B cell (primary cell): ENCODE data around the gene FIG4. TPM values are rescaled to one million over a fixed set of nuclear protein-coding genes. Genes with fewer than 3 reads are reported as not detected.

Experiments used
- ATAC-seq: fragments of 200-7000 bp; cut with Tn5 transposase; one replicate; pipeline ENCODE4 v1.10.0; 2021; ENCODE audit warnings: low read depth, mild to moderate bottlenecking, moderate number of reproducible peaks, moderate library complexity
- CTCF ChIA-PET: fragments of 350-600 bp; sonication (Branson Sonifier 250); formaldehyde crosslinking; loops from one replicate; lab custom pipeline; 2021; ENCODE audit warnings: antibody characterized with exemption, inconsistent platforms; lab: Charles Lee
- POLR2A ChIA-PET: fragments of 350-600 bp; sonication (Branson Sonifier 250); formaldehyde crosslinking; loops from one replicate; lab custom pipeline; 2021; ENCODE audit warnings: antibody characterized with exemption; lab: Charles Lee
- DNase-seq: peaks from one replicate; pipeline ENCODE4 v3.0.0; 2013
- H2AFZ ChIP-seq: 2 replicates; pipeline ENCODE4 v1.6.1; 2012; ENCODE audit warnings: mild to moderate bottlenecking, low read depth, low read length; ENCODE audit not compliant: insufficient read depth, poor library complexity, severe bottlenecking
- H3K27ac ChIP-seq, 2 donors: 1 replicate in 1 of 2; 2 replicates in 1 of 2; pipeline ENCODE4 v1.5.1; 2012 to 2013; ENCODE audit warnings: low read length in 2 of 2, mild to moderate bottlenecking in 2 of 2, moderate library complexity in 1 of 2
- H3K27me3 ChIP-seq, 4 experiments: fragments of 200-600 bp in 1 of 4; sonication (generic) in 1 of 4; replicated peaks in 1 of 4; 1 replicate in 2 of 4; 2 replicates in 2 of 4; pipeline versions ENCODE4 v1.6.1 to v1.7.0; 2013 to 2016; ENCODE audit warnings: low read length in 3 of 4, mild to moderate bottlenecking in 2 of 4, mixed read lengths in 1 of 4, moderate library complexity in 1 of 4; ENCODE audit not compliant: insufficient read depth in 4 of 4, control insufficient read depth in 3 of 4; ENCODE audit errors: control extremely low read depth in 1 of 4
- H3K36me3 ChIP-seq, 2 experiments: replicated peaks in 1 of 2; 1 replicate in 1 of 2; 2 replicates in 1 of 2; pipeline versions ENCODE4 v1.6.1 to v1.7.1; 2013; ENCODE audit warnings: low read length in 1 of 2; ENCODE audit not compliant: insufficient read depth in 2 of 2, control insufficient read depth in 1 of 2; ENCODE audit errors: control extremely low read depth in 1 of 2, extremely low read depth in 1 of 2
- H3K4me1 ChIP-seq, 2 donors: fragments of 200-600 bp in 1 of 2; sonication (generic) in 1 of 2; 1 replicate in 1 of 2; 2 replicates in 1 of 2; pipeline versions ENCODE4 v1.5.1 to v1.6.1; 2013 to 2017; ENCODE audit warnings: low read length in 2 of 2; ENCODE audit not compliant: control insufficient read depth in 2 of 2, insufficient read depth in 2 of 2
- H3K4me2 ChIP-seq: replicated peaks from 2 replicates; pipeline ENCODE3; 2012; ENCODE audit warnings: mild to moderate bottlenecking, low read depth, low read length; ENCODE audit not compliant: poor library complexity, severe bottlenecking
- H3K4me3 ChIP-seq, 5 experiments: fragments of 200-600 bp in 1 of 5; sonication (generic) in 1 of 5; 1 replicate in 3 of 5; 2 replicates in 2 of 5; pipeline versions ENCODE4 v1.5.1 to v1.7.0; 2011 to 2016; ENCODE audit warnings: low read length in 4 of 5, mild to moderate bottlenecking in 4 of 5, low read depth in 2 of 5, control low read depth in 1 of 5, moderate library complexity in 1 of 5; ENCODE audit not compliant: insufficient read depth in 1 of 5; ENCODE audit errors: control extremely low read depth in 1 of 5, extremely low read depth in 1 of 5
- H3K79me2 ChIP-seq: fragments of 200-600 bp; sonication (generic); one replicate; pipeline ENCODE4 v1.6.0; 2016; ENCODE audit warnings: low read length; ENCODE audit not compliant: control insufficient read depth, insufficient read depth
- H3K9ac ChIP-seq: fragments of 200-600 bp; sonication (generic); 2 replicates; pipeline ENCODE4 v1.6.1; 2017; ENCODE audit warnings: mild to moderate bottlenecking, low read length, moderate library complexity
- H3K9me3 ChIP-seq, 3 donors: one replicate each; pipeline versions ENCODE4 v1.6.1 to v1.7.1; 2013; ENCODE audit warnings: low read length in 2 of 3; ENCODE audit not compliant: control insufficient read depth in 2 of 3, insufficient read depth in 1 of 3; ENCODE audit errors: control extremely low read depth in 1 of 3
- H4K20me1 ChIP-seq: 2 replicates; pipeline ENCODE4 v1.6.0; 2012; ENCODE audit warnings: mild to moderate bottlenecking, low read length; ENCODE audit not compliant: insufficient read depth, control insufficient read depth, poor library complexity, severe bottlenecking
- H3K27ac Mint-ChIP-seq: one replicate; pipeline ENCODE4 v1.8.0; 2021; ENCODE audit warnings: mixed read lengths
- H3K27me3 Mint-ChIP-seq: one replicate; pipeline ENCODE4 v1.8.0; 2021; ENCODE audit warnings: mixed read lengths
- H3K4me1 Mint-ChIP-seq: one replicate; pipeline ENCODE4 v1.8.0; 2021; ENCODE audit warnings: mixed read lengths
- H3K4me3 Mint-ChIP-seq: one replicate; pipeline ENCODE4 v1.8.0; 2021; ENCODE audit warnings: mixed read lengths
- H3K9me3 Mint-ChIP-seq: one replicate; pipeline ENCODE4 v1.8.0; 2022; ENCODE audit warnings: mixed read lengths; ENCODE audit not compliant: insufficient read depth
- CTCF ChIP-seq: fragments of 200-600 bp; IDR thresholded peaks from one replicate; pipeline ENCODE4 v1.8.0; 2022; ENCODE audit warnings: antibody characterized with exemption, mild to moderate bottlenecking
- EZH2 ChIP-seq: IDR thresholded peaks from 2 replicates; pipeline ENCODE4 v1.6.1; 2012; ENCODE audit warnings: borderline replicate concordance, low read depth, mild to moderate bottlenecking, moderate library complexity, low read length; ENCODE audit not compliant: insufficient read depth, poor library complexity, severe bottlenecking
- WGBS: methylation state at CpG from one replicate; pipeline ENCODE4 v1.1.5; 2013; ENCODE audit warnings: missing lambda C conversion rate; ENCODE audit not compliant: insufficient coverage; 5-methylcytosine and 5-hydroxymethylcytosine counted together
- intact Hi-C: fragments of 100-400 bp; cut with micrococcal nuclease; formaldehyde crosslinking; loops from one replicate; pipeline ENCODE4 v1.10.0; 2022
- polyA plus RNA-seq: library from polyadenylated mRNA; depleted of rRNA; stranded (reverse); fragments of >200 nt; gene quantifications from 2 replicates; pipeline ENCODE4 v1.2.3, GENCODE V29; 2012
- total RNA-seq, 2 donors: library from RNA; stranded (reverse); fragments of 120-200 nt in 1 of 2; gene quantifications; 1 replicate in 1 of 2; 2 replicates in 1 of 2; pipeline versions ENCODE4 v1.2.3 to v1.2.4, GENCODE V29; 2013 to 2022

The FIG4 gene
- total and polyA plus RNA-seq, 2 donors (not counting 1 experiment from before 2014, with no cell fraction given), result 28.2 to 31.5 TPM

DNA sequence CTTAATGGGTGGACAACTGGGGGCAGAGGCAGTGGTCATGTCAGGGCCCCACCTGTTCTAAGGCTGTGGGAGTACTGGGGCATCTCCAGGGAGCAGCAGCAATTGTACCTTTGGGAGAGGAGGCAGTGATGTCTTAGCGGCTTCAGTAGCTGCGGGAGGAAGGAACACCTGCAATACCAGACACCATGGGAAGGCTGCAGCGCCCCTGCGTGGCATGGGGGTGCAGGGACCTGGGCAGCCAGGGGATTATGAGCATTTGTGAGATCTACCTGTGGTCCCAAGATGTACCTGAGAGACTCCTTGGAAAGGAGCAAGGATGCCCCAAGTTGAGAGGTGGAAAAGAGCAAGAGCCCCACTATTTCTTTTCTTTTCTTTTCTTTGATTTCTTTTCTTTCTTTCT, 174.9 kb downstream of the FIG4 start:
- Mint-ChIP-seq H3K9me3 (no peaks in the 10 kb centered on the region), H3K4me1 (no peaks in the 10 kb centered on the region), H3K27me3 (peaks cover 9% of the 10 kb centered on the region), H3K4me3 (no peak overlapping the region), H3K27ac (no peak overlapping the region)
- Histone ChIP-seq H3K4me3 (no peak overlapping the region), H3K9me3 (peaks cover 0 to 5% (median 4%) of the 10 kb centered on the region in 3 donors), H3K36me3 (no peaks in the 10 kb centered on the region), H3K27ac (no peak overlapping the region), H3K4me1 (no peaks in the 10 kb centered on the region), H3K9ac (no peak overlapping the region), H4K20me1 (no peaks in the 10 kb centered on the region), H3K79me2 (no peaks in the 10 kb centered on the region), H3K4me2 (no peak overlapping the region), H2AFZ (no peak overlapping the region), H3K27me3 (peaks cover 0 to 3% (median 0%) of the 10 kb centered on the region in 4 experiments)
- TF ChIP-seq EZH2, result no peak
- TF ChIP-seq CTCF, result no peak
- 95% methylated on average over 4 of the region's 4 CpGs for WGBS
- CTCF ChIA-PET, result no interaction called here
- ATAC-seq, result no peak
- intact Hi-C loops, result no loop called here
- POLR2A ChIA-PET, result no interaction called here
- no peak for DNase-seq

DNA sequence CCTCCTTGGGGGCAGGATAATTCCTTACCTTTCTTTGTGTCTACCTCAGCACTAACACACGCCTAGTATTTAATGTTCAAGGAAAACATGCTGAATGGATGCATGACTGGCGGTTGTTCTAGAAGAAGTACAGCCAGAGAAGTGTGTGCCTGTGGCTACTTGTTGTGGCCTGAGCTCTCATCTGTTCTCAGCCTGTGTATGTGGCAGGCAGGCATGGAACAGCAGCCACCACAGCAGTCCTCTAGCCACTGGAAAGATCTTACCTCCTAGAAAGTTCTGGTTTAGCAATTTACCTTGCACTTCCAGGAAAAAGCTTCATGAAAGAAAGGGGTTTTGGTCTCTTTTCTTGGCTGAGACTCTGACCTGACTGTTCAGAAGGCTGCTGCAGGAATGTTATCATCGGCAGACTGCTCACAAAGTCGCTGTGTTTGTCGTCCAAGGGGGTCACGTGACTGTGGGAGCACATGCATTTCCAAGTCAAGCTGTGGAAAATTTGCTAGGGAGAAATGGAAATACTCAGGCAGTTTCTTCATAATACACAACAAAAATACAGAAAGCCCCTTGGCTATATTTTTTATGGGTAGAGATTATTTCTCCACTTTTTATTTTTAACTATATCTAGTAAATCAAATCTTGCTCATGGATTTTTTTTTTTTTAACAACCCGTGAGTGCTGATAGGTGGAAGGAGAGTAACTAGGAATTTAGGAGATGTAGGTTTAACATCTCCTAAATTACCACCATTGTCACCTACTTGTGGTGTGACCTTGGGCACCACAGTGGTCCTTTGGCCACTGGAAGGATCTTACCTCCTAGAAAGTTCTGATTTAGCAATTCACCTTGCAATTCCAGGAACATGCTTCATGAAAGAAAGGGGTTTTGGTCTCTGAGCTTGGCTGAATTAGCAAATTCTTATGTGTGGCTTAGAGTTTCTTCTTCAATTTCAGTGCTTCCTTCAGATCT, 176.2 kb downstream of the FIG4 start:
- peaks cover 9% of the 10 kb centered on the region for H3K27me3 Mint-ChIP-seq
- ATAC-seq (no peak), DNase-seq (no peak)
- H3K9me3 Mint-ChIP-seq, result no peaks in the 10 kb centered on the region
- H3K4me1 Mint-ChIP-seq, result no peaks in the 10 kb centered on the region
- no peaks in the 10 kb centered on the region for H3K79me2 ChIP-seq
- CTCF ChIA-PET, result interaction anchor here (0.7 kb wide), 2 partner anchors 59 to 349 kb away, joined by 3 read pairs; no protein-coding TSS in a partner anchor
- H4K20me1 ChIP-seq, result no peaks in the 10 kb centered on the region
- POLR2A ChIA-PET, result no interaction called here
- no peak overlapping the region for H3K27ac ChIP-seq
- no peaks in the 10 kb centered on the region for H3K4me1 ChIP-seq
- H3K27me3 ChIP-seq, result peaks cover 0 to 3% (median 0%) of the 10 kb centered on the region in 4 experiments
- intact Hi-C loops, result no loop called here
- TF ChIP-seq CTCF (no peak), EZH2 (no peak)
- no peak overlapping the region for H2AFZ ChIP-seq
- no peak overlapping the region for H3K4me2 ChIP-seq
- 93% methylated on average over 4 of the region's 7 CpGs for WGBS
- H3K4me3 ChIP-seq, result no peak overlapping the region
- H3K9ac ChIP-seq, result no peak overlapping the region
- no peaks in the 10 kb centered on the region for H3K36me3 ChIP-seq
- H3K9me3 ChIP-seq, result peaks cover 0 to 4% (median 0%) of the 10 kb centered on the region in 3 donors
- H3K4me3 Mint-ChIP-seq, result no peak overlapping the region
- no peak overlapping the region for H3K27ac Mint-ChIP-seq
